GM13976 (cell line): ENCODE data around the gene FOXB2.

Experiments
- DNase-seq: peaks from one replicate; pipeline ENCODE4 v3.0.0; 2012; ENCODE audit warnings: low spot score
- CTCF ChIP-seq: IDR thresholded peaks from 2 replicates; pipeline ENCODE4 v1.5.1; 2012; ENCODE audit warnings: borderline replicate concordance, mild to moderate bottlenecking; ENCODE audit not compliant: insufficient read depth; ENCODE audit errors: extremely low read depth, missing control alignments, control extremely low read depth
- in situ Hi-C: fragments of 300-500 bp; cut with MboI; formaldehyde crosslinking; loops from one replicate; pipeline ENCODE4 v1.12.0; 2022; ENCODE audit warnings: low sequenced_read_pairs, mixed read lengths, inconsistent platforms; ENCODE audit not compliant: unreplicated experiment

Gene FOXB2

GRCh38 chr9:77019926-77020412, 514 bp downstream of the FOXB2 start:
- TF ChIP-seq CTCF = no peak
- in situ Hi-C loops = no loop called here
- DNase-seq = peak; percentile 36

- in situ Hi-C loops = no loop called here
- peak; percentile 36 for DNase-seq
- no peak for TF ChIP-seq CTCF
Observed at GRCh38 chr9:77020413-77021290, 1.2 kb downstream of the FOXB2 start.

- in situ Hi-C loops = no loop called here
- no peak for TF ChIP-seq CTCF
- DNase-seq = no peak
Observed at GRCh38 chr9:77021291-77021894, 1.9 kb downstream of the FOXB2 start.

GRCh38 chr9:77021922-77022782, 2.7 kb downstream of the FOXB2 start:
- TF ChIP-seq CTCF = no peak
- peak; percentile 21 for DNase-seq

GRCh38 chr9:77022783-77023440, 3.5 kb downstream of the FOXB2 start:
- DNase-seq = peak; percentile 26
- no peak for TF ChIP-seq CTCF
- in situ Hi-C loops = no loop called here

More at GRCh38 chr9:77021922-77022782, 2.7 kb downstream of the FOXB2 start:
- in situ Hi-C loops = no loop called here

- DNase-seq = no peak
- TF ChIP-seq CTCF = no peak
- in situ Hi-C loops = no loop called here
Observed at GRCh38 chr9:77023726-77024125, 4.3 kb downstream of the FOXB2 start.
